ENCODE measurements around the gene IFNGR1.
"Not testable (repeated sequence)": the region's sequence is repeated elsewhere in the genome, so short reads cannot be mapped to it uniquely, and the experiment has no call there.

Gene IFNGR1

DNA sequence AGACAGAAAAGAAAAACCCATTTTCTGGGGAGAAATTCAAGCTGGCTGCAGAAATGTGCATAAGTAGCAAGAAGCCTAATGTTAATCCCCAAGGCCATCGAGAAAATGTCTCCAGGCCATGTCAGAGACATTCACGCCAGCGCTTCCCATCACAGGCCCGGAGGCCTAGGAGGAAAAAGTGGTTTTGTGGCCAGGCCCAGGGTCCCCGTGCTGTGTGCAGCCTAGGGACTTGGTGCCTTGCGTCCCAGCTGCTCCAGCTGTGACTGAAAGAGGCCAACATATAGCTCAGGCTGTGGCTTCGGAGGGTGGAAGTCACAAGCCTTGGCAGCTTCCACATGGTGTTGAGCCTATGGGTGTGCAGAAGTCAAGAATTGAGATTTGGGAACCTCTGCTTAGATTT is 10.9 kb downstream of the IFNGR1 start:
- no peak for DNase-seq

DNA sequence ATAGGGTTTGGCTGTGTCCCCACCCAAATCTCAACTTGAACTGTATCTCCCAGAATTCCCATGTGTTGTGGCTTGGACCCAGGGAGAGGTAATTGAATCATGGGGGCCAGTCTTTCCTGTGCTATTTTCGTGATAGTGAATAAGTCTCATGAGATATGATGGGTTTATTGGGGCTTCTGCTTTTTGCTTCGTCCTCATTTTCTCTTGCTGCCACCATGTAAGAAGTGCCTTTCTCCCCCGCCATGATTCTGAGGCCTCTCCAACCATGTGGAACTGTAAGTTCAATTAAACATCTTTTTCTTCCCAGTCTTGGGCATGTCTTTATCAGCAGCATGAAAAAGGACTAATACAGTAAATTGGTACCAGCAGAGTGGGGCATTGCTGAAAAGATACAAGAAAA is 11.7 kb downstream of the IFNGR1 start:
- DNase-seq, result not testable (repeated sequence)

DNA sequence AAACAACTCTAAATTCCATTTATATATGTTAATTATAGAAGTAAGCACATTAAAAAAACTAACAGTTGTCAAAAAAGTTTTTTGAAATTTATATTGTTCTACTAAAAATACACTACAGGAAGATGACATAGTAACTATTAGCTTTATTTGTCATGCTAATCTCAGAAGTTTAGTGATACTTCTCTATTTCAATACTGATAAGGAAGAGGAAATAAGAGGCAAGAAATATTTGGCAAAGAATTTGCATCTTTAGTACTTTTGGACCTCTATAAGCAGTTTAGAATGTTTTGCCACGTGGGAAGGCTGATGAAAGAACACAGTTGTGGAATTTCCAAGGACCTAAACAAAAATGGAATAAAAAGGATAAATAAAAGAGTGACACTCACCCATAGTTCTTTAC is 12.6 kb downstream of the IFNGR1 start:
- DNase-seq, result no peak

DNA sequence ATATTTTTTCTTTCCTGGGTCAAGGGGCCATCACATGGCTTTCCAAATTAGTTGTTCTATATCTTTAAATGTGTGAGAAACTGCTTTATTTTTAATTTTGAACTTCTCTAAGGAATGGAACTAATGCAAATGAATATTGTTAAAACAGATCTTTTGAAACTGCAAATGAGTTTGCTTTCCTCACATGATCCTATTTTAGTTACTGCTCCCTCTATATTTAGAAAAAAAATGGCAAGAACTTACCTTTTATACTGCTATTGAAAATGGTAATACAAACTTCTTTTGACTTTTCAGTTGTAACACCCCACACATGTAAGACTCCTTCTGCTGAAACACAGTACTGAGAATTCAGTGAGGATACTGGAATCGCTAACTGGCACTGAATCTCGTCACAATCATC is 15.9 kb downstream of the IFNGR1 start:
- DNase-seq, result no peak

DNA sequence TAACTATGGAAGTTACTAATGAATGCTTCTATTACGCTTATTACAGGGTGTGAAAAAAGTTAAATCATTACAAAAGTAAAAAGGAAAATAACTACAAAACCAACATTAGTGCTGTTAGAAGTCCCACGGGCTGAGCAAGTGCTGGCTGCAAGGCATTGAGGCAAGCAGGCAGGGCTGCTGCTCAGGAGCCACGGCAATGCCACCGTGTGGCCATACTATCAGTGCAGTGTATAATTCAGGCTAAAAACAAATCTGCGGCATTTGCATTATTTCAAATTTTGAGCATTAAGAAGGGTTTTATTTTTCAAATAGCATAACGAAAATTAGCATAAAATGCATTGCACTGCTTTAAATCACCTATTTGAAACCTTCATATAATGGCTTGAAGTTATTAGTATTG is 17.1 kb downstream of the IFNGR1 start:
- DNase-seq, result no peak

DNA sequence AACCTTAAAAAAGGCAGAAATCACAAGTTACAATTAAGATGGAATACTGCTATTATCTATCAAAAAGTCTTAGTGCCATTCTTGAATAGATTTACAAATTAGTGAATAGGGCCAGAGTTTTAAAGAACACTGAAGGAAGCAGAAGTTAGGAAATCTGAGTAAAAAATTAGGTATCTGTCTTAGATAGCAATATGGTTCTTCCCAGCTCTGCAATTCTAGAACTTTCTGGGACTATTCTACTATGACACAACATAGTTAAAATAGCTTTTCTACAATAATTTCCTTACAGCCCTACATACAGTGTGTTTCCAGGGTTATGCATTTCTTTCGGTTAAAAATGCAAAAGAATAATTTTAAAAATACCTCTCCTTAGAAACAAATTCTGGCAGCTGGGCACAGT is 18.2 kb downstream of the IFNGR1 start:
- no peak for DNase-seq

DNA sequence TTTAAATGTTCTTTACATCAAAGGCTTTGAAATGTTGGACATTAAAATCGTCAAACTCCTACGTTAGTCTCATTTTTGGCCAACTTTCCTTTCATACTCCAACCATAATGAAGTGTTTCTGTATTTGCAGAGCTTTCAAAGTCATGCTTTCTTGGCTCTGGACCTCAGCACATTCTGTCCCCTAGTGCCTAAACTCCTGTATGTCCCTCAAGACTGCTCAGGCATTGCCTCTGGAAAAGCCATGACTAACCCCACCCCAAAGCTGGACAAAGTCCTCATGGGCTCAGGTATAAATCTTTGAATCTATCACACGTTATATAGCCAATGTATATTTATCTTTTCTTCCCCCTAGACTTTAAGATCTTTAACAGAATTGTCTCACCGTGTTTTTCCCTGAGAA is 18.9 kb downstream of the IFNGR1 start:
- no peak for DNase-seq

DNA sequence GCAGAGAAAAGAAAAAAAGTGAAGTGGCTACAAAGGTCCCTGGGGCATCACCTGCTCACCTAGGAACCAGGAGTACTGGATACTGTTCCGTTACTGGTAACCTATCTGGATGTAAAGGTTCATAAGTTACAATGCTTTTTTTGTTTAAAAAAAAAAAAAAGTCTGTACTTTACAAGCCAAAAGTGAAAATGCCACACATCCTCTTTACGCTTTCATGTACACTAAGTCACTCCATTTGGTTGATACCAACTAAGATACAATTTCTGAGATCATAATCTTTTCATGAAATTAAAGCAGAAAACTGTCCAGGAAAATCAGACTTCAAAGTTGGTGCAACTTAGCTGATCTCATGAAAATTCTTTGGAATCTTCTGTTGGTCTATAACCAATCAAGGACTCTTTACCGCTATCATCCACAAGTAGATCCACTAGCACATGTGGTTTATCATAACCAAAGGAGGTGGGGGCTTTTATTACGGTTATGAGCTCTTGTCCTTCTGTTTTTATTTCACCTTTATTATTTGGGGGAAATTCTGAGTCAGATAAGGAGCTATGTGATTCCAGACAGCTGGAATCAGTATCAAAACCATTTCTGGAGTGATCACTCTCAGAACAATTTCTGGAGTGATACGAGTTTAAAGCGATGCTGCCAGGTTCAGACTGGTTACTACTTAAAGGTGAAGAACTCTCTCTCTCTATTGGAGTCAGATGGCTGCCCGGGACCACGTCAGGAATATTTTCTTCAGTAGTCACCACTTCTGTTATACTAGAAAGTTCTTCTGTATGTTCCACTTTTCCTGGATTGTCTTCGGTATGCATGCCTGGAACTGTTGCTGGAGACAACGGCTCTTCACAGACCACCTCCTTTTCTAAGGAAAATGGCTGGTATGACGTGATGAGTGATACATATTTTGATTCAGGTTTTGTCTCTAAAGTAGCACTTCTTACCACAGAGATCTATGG is 21.2 kb downstream of the IFNGR1 start:
- no peak for DNase-seq

DNA sequence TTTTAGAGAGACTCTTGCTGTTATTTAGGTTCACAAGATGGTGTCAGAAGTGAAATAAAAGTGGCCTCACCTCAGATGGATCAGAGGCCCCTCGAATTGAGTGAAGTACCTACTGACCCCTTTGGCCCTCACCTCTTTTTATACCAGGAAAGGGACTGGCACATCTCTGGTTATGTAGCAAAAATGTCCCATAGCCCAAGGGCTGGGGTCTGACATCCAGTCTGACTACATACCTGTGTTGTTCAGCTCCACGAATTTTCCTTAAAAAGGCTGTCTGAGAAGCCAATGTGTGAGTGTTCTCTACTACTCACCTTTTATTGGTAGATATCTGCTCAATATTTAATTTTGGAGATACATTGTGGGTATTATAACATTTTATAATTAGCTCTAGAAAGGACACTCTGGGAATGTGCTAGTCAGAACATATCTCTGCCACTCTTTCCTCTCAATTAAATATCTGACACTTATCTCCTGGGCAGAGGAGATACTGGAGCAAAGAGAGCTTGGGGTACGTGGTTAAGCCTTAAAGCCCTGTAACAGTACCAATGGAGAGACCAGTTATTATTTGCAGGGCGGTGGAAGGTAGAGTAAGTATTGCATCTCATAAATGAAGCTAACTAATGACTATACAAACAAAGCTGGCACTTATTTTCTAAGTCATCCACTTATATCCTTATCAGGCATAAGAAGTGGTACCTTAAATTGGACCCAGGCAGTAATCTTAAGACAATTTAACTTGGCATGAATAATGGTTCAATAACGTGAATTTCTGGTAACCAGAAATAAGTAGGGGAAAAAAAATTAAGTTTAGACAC is 25.7 kb downstream of the IFNGR1 start:
- DNase-seq, result no peak

DNA sequence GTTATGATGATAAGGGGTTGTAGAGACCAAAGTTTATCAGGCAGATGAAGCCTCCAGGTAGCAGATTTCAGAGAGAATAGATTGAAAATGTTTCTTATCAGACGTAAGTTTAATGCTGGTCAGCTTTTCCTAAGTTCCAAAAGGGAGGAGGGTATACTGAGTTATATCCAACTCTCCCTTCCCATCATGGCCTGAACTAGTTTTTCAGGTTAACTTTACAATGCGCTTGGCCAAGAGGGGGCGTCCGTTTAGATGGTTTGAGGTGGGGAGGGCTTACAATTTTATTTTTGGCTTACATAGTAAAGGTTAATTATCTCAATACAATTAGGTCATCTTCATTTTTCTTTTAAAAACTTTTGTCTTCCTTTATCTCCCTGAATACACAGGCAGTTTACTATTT is 26.4 kb downstream of the IFNGR1 start:
- no peak for DNase-seq

DNA sequence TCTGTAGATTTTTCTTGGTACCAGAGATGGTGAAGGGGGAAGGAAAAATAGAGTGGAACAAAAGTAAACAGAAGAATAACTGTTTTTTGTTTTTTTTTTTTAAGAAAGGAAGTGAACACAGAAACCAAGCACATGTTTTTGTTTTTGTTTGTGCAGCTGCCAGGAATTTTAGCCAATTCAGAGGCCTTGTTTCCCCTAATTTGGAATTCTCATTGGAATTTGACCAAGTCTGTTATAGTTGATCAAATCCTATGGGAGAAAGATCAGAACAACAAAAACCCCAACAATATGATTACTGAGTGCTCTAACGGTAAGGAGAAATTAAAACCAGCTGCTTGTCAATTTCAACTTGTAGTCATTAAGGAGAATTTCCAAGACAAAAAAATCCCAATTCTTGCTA is 27.5 kb downstream of the IFNGR1 start:
- DNase-seq, result no peak

DNA sequence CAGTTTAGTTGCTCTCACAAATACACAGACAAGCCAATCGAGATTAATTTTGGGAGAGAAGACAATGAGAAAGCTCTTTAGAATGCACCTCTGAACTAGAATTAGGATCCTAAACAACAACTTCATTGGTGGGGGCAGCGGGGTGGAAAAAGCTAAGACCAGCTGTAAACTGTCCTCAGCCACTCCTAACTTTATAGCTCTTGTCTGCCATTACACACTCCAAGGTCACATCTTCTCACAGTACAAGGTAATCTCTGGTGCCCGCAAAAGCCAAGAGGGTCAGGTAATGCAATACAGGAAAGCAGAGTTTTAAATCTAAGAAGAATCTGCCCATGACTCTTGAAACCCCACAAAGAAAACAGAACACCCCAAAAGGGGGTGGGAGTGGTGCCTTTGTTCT is 27.9 kb downstream of the IFNGR1 start:
- no peak for DNase-seq

DNA sequence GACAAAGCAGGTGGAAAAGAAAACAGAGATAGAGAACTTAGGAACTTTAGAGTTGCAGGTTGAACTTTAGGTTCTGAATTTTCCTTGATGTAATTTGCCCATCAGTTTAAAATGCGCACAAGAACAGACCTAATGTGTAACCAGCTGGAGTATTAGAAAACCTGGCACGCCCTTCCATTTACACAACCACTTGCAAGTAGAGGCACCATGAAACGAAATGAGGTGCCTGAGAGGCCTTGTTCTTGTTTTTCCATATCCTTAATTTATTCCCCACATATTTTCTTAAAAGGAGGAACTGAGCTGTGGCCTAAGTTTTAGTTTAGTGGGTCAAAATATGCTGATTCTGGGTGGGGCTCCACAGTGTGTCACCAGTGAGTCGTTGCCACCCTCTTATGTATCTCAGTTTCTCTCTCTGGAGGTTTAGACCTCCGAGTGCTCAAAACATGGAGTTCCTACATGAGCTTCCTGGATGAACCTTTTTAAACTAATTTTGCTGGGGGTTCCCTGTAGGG is 28.5 kb downstream of the IFNGR1 start:
- no peak for DNase-seq

DNA sequence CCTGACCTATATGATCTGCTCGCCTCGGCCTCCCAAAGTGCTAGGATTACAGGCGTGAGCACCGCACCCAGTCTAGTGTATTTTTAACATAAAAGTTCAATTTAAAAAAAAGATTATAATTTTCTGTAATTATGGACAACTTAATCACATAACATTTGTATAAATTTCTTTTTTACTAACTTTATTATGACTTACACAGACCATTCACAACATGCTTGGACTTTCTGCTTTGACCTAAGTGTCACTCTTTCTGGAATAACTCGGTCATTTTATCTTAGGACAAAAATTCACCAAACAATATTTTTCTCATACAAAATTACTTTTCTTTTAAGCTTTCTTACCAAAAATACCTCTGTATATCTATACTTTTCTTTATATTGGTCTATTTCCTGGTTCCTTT is 30.3 kb downstream of the IFNGR1 start:
- DNase-seq, result no peak

DNA sequence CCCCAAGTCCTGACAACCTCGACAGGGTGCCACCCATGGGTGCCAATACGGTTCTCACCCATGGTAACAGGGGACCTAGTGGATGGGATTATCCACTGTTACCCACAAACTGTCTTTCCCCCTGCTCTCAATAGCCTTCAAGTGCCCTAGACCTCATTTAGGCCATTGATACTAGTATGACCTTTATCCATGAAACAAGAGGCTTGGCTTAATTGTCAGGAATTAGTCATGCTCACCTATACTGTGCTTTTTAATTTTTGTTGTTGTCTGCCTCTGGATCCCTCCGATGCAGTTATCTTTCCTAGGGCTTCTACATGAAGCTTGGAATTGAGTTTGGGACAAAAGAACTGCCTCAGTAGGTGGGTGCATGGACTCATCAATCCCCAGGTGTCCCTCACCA is 33.9 kb downstream of the IFNGR1 start:
- DNase-seq, result no peak

DNA sequence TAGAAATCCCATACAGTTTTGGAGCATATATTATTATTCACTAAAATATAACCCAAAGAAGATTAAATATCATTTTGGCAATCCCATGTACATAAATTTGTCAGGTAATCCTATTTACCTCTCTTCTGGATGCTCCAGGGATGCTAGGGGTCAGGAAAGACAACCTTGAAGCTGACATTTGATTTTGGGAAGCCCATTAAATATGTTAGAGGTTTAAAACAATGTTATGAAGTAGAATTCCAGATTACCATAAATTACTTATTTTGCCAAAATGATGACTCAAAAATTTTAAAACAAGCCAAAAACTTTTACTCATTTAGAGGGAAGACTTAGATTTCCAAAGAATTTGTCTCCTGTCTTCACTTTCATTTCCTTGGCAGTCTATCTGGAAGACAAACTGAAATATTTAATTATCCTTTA is 36.5 kb downstream of the IFNGR1 start:
- no peak for DNase-seq

DNA sequence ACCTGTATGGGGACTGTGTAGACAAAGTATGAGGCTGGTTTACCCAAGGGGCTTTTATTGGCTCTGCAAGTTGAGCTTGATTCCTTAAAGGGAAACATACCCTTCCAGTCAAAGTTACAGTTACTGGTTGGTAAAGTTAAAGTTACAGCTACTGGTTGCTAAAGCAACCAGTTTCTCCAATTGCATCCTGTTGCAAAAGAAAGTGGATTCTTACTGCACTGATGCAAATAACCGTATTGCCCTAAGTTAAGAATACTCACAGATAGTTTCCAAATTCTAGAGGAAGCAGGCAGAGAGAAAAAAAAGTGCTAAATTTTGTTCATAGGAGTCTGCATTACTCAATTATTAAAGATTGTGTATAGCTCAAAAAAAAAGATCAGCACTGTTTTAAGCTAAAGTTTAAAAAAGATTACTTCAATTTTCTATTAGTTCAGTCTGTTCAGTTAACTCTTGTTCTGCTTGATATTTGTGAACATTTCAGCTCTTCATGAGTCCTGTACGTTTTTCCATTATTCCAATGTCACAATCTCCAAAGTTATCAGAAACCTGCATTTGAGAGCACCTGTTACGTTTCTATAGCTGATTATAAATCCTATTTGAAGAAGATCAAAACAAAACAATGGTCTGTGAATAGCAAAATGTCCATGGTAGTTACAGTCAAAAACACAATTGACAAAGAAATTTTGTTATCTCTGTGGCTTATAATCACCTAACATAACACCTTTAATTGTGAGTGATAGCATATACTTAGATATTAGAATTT is 37.1 kb downstream of the IFNGR1 start:
- DNase-seq, result no peak

DNA sequence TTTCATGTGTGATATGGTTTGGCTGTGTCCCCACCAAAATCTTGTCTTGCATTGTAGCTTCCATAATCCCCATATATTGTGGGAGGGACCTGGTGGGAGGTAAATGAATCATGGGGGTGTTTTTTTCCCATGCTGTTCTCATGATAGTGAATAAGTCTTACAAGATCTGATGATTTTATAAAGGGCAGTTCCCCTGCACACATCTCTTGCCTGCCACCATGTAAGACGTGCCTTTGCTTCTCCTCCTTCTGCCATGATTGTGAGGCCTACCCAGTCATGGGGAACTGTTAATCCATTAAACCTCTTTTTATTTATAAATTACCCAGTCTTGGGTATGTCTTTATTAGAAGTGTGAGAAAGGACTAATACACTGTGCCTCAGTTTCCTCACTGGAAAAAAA is 41.6 kb downstream of the IFNGR1 start:
- DNase-seq, result no peak

DNA sequence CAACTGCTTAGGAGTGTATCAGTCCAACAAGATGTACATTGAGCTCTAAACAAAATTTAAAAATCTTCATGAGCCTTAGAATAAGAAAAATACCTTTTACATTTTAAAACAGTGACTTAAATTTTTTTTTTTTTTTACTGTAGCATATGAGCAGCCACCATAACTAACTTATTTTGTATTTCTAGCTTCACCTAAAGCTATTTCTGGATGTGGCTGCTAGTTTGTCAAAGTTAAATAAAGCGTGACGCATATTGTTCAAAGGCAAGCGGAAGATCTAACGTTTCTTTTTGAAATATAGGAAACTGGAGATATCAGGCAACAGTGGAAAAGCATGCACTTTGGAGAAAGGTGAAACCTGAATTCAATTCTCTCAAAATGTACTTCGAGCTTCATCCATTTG is 42.5 kb downstream of the IFNGR1 start:
- no peak for DNase-seq

DNA sequence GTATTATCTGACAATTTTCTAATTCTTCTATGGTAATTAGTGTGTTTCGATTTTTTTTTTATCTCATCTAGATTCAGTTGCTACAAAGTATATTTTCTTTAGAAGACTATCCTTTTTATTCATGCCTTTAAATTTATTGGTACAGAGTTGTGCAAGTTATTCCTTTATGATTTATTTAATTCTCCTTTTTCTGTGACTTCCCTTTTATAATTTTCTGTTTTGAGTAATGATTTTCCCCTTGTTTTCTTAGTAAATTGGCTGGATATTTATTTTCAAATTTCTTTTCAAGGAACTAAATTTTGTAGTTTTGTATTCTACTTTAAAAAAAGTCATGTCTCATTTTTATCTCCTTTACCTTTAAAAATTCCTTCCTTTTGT is 43.3 kb downstream of the IFNGR1 start:
- no peak for DNase-seq

DNA sequence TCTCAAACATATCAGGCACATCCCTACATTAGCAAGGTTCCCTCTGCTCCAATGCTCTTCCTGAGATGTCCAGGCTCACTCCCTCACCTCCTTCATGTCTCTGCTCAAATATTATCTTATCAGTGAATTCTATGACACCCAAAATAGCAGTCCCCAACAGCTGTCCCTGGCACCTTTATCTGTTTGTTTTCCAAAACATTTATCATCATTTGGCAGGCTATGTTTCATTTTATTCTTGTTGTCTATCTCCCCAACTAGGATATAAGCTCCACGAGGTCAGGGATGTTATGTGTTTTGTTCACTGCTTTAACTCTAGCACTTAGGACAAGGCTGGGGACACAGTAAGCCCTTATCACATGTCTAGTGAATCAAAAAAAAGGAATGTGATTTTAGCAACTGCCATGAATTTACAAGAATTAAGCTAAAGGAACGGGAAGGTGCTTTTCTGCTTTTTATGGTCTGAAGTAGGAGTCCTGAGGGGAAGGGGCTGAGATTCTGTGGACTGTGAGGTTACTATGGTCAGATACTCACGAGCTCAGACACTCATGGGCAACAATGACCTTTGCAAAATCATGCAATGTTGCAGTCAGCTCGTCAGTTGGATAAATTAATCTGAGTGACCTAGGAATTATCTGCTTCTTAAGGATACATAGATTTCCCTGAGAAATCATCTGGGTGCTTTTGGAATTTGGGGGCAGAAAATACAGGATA is 43.9 kb downstream of the IFNGR1 start:
- no peak for DNase-seq

DNA sequence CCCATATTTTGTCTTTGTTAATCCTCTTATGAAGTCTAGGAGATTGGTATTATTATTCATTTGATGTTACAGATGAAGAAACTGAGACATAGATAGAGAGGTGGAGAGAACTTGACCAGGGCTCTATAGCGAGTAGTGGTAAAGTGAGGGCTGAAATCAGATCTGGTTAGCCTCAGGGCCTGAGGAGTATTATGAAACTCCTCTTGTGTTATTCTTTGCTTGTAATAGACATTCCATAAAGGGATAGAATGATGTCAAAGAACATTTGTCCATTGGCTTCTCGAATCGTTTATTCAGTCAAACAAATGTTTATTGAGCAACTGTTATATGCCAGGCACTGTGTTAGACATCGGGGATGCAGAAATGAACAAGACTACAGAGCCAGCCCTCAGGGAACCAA is 45.7 kb downstream of the IFNGR1 start, which contains the start of gene IL22RA2:
Gene IL22RA2 (minus strand): TSS at position 144 of the 400 bp plus-strand sequence. CDS start 11,895 bp downstream, outside the sequence.
- DNase-seq, result no peak

All from NCI-H226 (cell line).